ENCODE measurements around the gene LOX.

LOX gene

GRCh38 chr5:122053181-122054109, 24.6 kb downstream of the LOX start:
- no peak for DNase-seq (ENCODE audit: low read depth)

- no peak for DNase-seq (ENCODE audit: low read depth)
Measured at GRCh38 chr5:122051569-122051968, 26.5 kb downstream of the LOX start.

- DNase-seq (ENCODE audit: low read depth): no peak
Measured at GRCh38 chr5:122050959-122051358, 27.1 kb downstream of the LOX start.

GRCh38 chr5:122040636-122041302, 37.3 kb downstream of the LOX start:
- DNase-seq (ENCODE audit: low read depth): no peak

GRCh38 chr5:122036326-122036725, 41.7 kb downstream of the LOX start:
- DNase-seq (ENCODE audit: low read depth): no peak

- no peak for DNase-seq (ENCODE audit: low read depth)
Measured at GRCh38 chr5:122035913-122036312, 42.1 kb downstream of the LOX start.

- DNase-seq (ENCODE audit: low read depth): no peak
Measured at GRCh38 chr5:122031836-122032235, 46.2 kb downstream of the LOX start.

GRCh38 chr5:122030251-122030650, 47.8 kb downstream of the LOX start:
- no peak for DNase-seq (ENCODE audit: low read depth)

GRCh38 chr5:122029818-122030217, 48.2 kb downstream of the LOX start:
- DNase-seq (ENCODE audit: low read depth): no peak

GRCh38 chr5:122022966-122023365, 55.1 kb downstream of the LOX start:
- no peak for DNase-seq (ENCODE audit: low read depth)

- no peak for DNase-seq (ENCODE audit: low read depth)
Measured at GRCh38 chr5:122019919-122020590, 58.0 kb downstream of the LOX start.

- no peak for DNase-seq (ENCODE audit: low read depth)
Measured at GRCh38 chr5:122015471-122015870, 62.6 kb downstream of the LOX start.

- DNase-seq (ENCODE audit: low read depth): no peak
Measured at GRCh38 chr5:122014236-122014935, 63.7 kb downstream of the LOX start.

Data from activated T-helper 9 cell treated with anti-CD3 and anti-CD28 coated beads, Interleukin-2, amount 50 U/mL, for 16 hours (primary cell).